Natural killer cell (primary cell): ENCODE results near the gene EED. TPM values are rescaled to one million over a fixed set of nuclear protein-coding genes. Genes with fewer than 3 reads are reported as not detected.
"Not testable (repeated sequence)": the region's sequence is repeated elsewhere in the genome, so short reads cannot be mapped to it uniquely, and the experiment has no call there.

Experiments used
- ATAC-seq, 3 donors: fragments of 150-1000 bp in 2 of 3; fragments of 200-7000 bp in 1 of 3; cut with Tn5 transposase; 1 replicate in 1 of 3; 2 replicates in 2 of 3; pipeline ENCODE4 v1.10.0; 2021; ENCODE audit warnings: mild to moderate bottlenecking in 2 of 3, moderate library complexity in 2 of 3
- DNase-seq, 2 donors: peaks; one replicate each; pipeline versions ENCODE4 v3.0.0 to v3.0.0-alpha.2; 2013 to 2021; ENCODE audit warnings: mixed read lengths in 1 of 2
- H3K27ac ChIP-seq: one replicate; pipeline ENCODE4 v1.5.1; 2013; ENCODE audit warnings: mild to moderate bottlenecking, low read length
- H3K27me3 ChIP-seq: one replicate; pipeline ENCODE4 v1.6.1; 2013; ENCODE audit warnings: low read length; ENCODE audit not compliant: control insufficient read depth, insufficient read depth
- H3K36me3 ChIP-seq: one replicate; pipeline ENCODE4 v1.6.1; 2013; ENCODE audit warnings: low read length; ENCODE audit not compliant: control insufficient read depth, insufficient read depth
- H3K4me1 ChIP-seq: one replicate; pipeline ENCODE4 v1.6.1; 2013; ENCODE audit warnings: low read length; ENCODE audit not compliant: control insufficient read depth, insufficient read depth
- H3K4me3 ChIP-seq: one replicate; pipeline ENCODE4 v1.5.1; 2013; ENCODE audit warnings: low read length
- H3K9me3 ChIP-seq: one replicate; pipeline ENCODE4 v1.6.1; 2013; ENCODE audit warnings: low read length; ENCODE audit not compliant: control insufficient read depth, insufficient read depth
- H3K27ac Mint-ChIP-seq, 2 donors: one replicate each; pipeline ENCODE4 v1.8.0; 2022; ENCODE audit warnings: mild to moderate bottlenecking in 2 of 2, mixed read lengths in 2 of 2, moderate library complexity in 1 of 2
- H3K27me3 Mint-ChIP-seq, 2 donors: one replicate each; pipeline ENCODE4 v1.8.0; 2022; ENCODE audit warnings: low read depth in 2 of 2, mixed read lengths in 2 of 2
- H3K36me3 Mint-ChIP-seq: one replicate; pipeline ENCODE4 v1.8.0; 2022; ENCODE audit warnings: mixed read lengths
- H3K4me1 Mint-ChIP-seq, 2 donors: one replicate each; pipeline ENCODE4 v1.8.0; 2022; ENCODE audit warnings: mixed read lengths in 2 of 2
- H3K4me3 Mint-ChIP-seq: one replicate; pipeline ENCODE4 v1.8.0; 2022; ENCODE audit warnings: mild to moderate bottlenecking, moderate library complexity, mixed read lengths
- H3K9me3 Mint-ChIP-seq, 2 donors: one replicate each; pipeline ENCODE4 v1.8.0; 2022; ENCODE audit warnings: mixed read lengths in 2 of 2
- CTCF ChIP-seq: fragments of 200-600 bp; IDR thresholded peaks from one replicate; pipeline ENCODE4 v1.8.0; 2022; ENCODE audit warnings: antibody characterized with exemption
- WGBS: methylation state at CpG from one replicate; pipeline ENCODE4 v1.1.7; 2013; ENCODE audit warnings: missing lambda C conversion rate; ENCODE audit not compliant: insufficient coverage; 5-methylcytosine and 5-hydroxymethylcytosine counted together
- intact Hi-C: fragments of 100-400 bp; cut with micrococcal nuclease; formaldehyde crosslinking; loops from one replicate; pipeline ENCODE4 v1.14.2; 2022
- total RNA-seq, 4 donors: library from RNA; stranded (reverse); fragments of 120-200 nt in 1 of 4; gene quantifications; one replicate each; pipeline versions ENCODE4 v1.2.3 to v1.2.4, GENCODE V29; 2013 to 2022

The EED gene
- total RNA-seq, 3 donors from 2014 or later (not counting 1 experiment from before 2014, with no cell fraction given), result 26.0 to 36.9 (median 34.0) TPM

GRCh38 chr11:86228269-86229038 is 16.1 kb upstream of the EED start:
- no peaks in the 10 kb centered on the region for H3K4me1 Mint-ChIP-seq
- H3K9me3 Mint-ChIP-seq, result peaks cover 0 to 2% of the 10 kb centered on the region in 2 donors
- WGBS, result 66% methylated on average over 2 of the region's 3 CpGs
- H3K36me3 ChIP-seq, result no peaks in the 10 kb centered on the region
- H3K9me3 ChIP-seq, result no peaks in the 10 kb centered on the region
- no peak overlapping the region for H3K27ac ChIP-seq
- H3K27me3 ChIP-seq, result no peaks in the 10 kb centered on the region
- H3K27ac Mint-ChIP-seq, result no peak overlapping the region
- H3K27me3 Mint-ChIP-seq, result peaks cover 7 to 24% of the 10 kb centered on the region in 2 donors
- ATAC-seq, result no peak
- no peak for DNase-seq
- no peak for TF ChIP-seq CTCF
- H3K4me3 Mint-ChIP-seq, result no peak overlapping the region
- no peaks in the 10 kb centered on the region for H3K36me3 Mint-ChIP-seq
- H3K4me1 ChIP-seq, result no peaks in the 10 kb centered on the region
- intact Hi-C loops, result no loop called here
- H3K4me3 ChIP-seq, result no peak overlapping the region

- DNase-seq, H3K9me3 Mint-ChIP-seq, H3K4me3 ChIP-seq, H3K4me3 Mint-ChIP-seq, H3K9me3 ChIP-seq, H3K36me3 Mint-ChIP-seq, H3K36me3 ChIP-seq, H3K27ac ChIP-seq, ATAC-seq, H3K4me1 Mint-ChIP-seq, H3K4me1 ChIP-seq, H3K27ac Mint-ChIP-seq, H3K27me3 ChIP-seq, intact Hi-C loops: not testable (repeated sequence)
- H3K27me3 Mint-ChIP-seq, result peaks cover 7 to 21% of the 10 kb centered on the region in 2 donors
- WGBS, result 68% methylated on average over 3 of the region's 3 CpGs
Observed at GRCh38 chr11:86229039-86229330, 15.6 kb upstream of the EED start.

GRCh38 chr11:86230179-86230804 is 14.3 kb upstream of the EED start:
- Histone ChIP-seq H3K9me3 (no peaks in the 10 kb centered on the region), H3K36me3 (no peaks in the 10 kb centered on the region), H3K27ac (no peak overlapping the region), H3K27me3 (no peaks in the 10 kb centered on the region), H3K4me3 (no peak overlapping the region), H3K4me1 (no peaks in the 10 kb centered on the region)
- intact Hi-C loops, result no loop called here
- ATAC-seq (no peak), DNase-seq (no peak)
- Mint-ChIP-seq H3K4me3 (no peak overlapping the region), H3K36me3 (no peaks in the 10 kb centered on the region), H3K9me3 (no peaks in the 10 kb centered on the region), H3K27me3 (peaks cover 10 to 23% of the 10 kb centered on the region in 2 donors), H3K27ac (no peak overlapping the region), H3K4me1 (no peaks in the 10 kb centered on the region)
- 89% methylated on average over 1 of the region's 1 CpG for WGBS
- TF ChIP-seq CTCF, result no peak

- H3K4me1 ChIP-seq, result no peaks in the 10 kb centered on the region
- TF ChIP-seq CTCF, result no peak
- intact Hi-C loops, result no loop called here
Observed at GRCh38 chr11:86230921-86231434, 13.6 kb upstream of the EED start.

More at GRCh38 chr11:86230921-86231434, 13.6 kb upstream of the EED start:
- no peak overlapping the region for H3K4me3 Mint-ChIP-seq
- Histone ChIP-seq H3K27ac (no peak overlapping the region), H3K27me3 (no peaks in the 10 kb centered on the region), H3K36me3 (no peaks in the 10 kb centered on the region), H3K4me3 (no peak overlapping the region), H3K9me3 (no peaks in the 10 kb centered on the region)
- H3K9me3 Mint-ChIP-seq, result no peaks in the 10 kb centered on the region
- H3K36me3 Mint-ChIP-seq, result no peaks in the 10 kb centered on the region
- peaks cover 7 to 23% of the 10 kb centered on the region in 2 donors for H3K27me3 Mint-ChIP-seq
- ATAC-seq (no peak), DNase-seq (no peak)
- H3K4me1 Mint-ChIP-seq, result no peaks in the 10 kb centered on the region
- no peak overlapping the region for H3K27ac Mint-ChIP-seq
